Mammary epithelial cell (primary cell): ENCODE measurements around the gene FGFR4.

Source experiments
- EZH2 ChIP-seq: IDR thresholded peaks from 2 replicates; pipeline ENCODE4 v1.6.1; 2012; ENCODE audit warnings: low read length, inconsistent platforms, borderline replicate concordance
- TF ChIP-seq, protein P1 (sequence below), 2 donors: IDR thresholded peaks in 1 of 2; conservative IDR thresholded peaks in 1 of 2; 2 replicates each; pipeline ENCODE4 v1.5.1; 2011 to 2012; ENCODE audit warnings: inconsistent platforms in 2 of 2, low read length in 2 of 2, mild to moderate bottlenecking in 2 of 2, control low read depth in 1 of 2, low read depth in 1 of 2; ENCODE audit not compliant: insufficient read depth in 1 of 2; ENCODE audit errors: extremely low read depth in 1 of 2

DNA sequence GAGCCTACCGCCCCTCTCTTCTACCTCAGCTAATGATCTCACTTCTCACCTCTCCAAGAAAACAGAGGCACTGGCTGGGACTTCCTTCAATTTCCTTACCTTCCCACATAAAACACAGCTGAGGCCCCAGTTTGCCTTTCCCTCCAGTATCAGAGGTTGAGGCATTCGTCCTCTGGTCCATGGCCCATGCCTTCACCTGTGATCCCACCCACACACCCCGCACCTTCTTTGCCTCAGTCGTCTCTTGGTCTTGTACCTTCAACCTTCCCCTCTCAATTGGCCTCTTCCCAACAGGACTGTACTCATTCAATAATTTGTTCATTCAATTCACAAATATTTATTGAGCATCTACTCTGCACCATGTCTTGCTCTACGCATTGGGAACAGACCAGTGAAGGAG lies 35.9 kb downstream of the FGFR4 start:
- TF ChIP-seq, protein P1, sequence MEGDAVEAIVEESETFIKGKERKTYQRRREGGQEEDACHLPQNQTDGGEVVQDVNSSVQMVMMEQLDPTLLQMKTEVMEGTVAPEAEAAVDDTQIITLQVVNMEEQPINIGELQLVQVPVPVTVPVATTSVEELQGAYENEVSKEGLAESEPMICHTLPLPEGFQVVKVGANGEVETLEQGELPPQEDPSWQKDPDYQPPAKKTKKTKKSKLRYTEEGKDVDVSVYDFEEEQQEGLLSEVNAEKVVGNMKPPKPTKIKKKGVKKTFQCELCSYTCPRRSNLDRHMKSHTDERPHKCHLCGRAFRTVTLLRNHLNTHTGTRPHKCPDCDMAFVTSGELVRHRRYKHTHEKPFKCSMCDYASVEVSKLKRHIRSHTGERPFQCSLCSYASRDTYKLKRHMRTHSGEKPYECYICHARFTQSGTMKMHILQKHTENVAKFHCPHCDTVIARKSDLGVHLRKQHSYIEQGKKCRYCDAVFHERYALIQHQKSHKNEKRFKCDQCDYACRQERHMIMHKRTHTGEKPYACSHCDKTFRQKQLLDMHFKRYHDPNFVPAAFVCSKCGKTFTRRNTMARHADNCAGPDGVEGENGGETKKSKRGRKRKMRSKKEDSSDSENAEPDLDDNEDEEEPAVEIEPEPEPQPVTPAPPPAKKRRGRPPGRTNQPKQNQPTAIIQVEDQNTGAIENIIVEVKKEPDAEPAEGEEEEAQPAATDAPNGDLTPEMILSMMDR (conservative IDR thresholded peaks at IDR 0.05 in 1 of 2, IDR thresholded peaks at IDR 0.05 in 1 of 2; ENCODE audit: extremely low read depth in 1 of 2, insufficient read depth in 1 of 2, low read depth in 1 of 2, low read length in 2 of 2), result no peak
- TF ChIP-seq EZH2, result no peak
